GM12872 (cell line): ENCODE measurements around the gene ATP2B3.

Source experiments
- CTCF ChIP-seq: IDR thresholded peaks from 3 replicates; pipeline ENCODE4 v1.5.1; 2011; ENCODE audit warnings: low read depth, mild to moderate bottlenecking, low read length, moderate library complexity; ENCODE audit not compliant: insufficient read depth

Gene ATP2B3

GRCh38 chrX:153511784-153512500 lies 5.5 kb upstream of the ATP2B3 start:
- no peak for TF ChIP-seq CTCF

GRCh38 chrX:153512501-153512893 lies 4.9 kb upstream of the ATP2B3 start:
- TF ChIP-seq CTCF, result no peak

- TF ChIP-seq CTCF, result no peak
These were observed 4.2 kb upstream of the ATP2B3 start for GRCh38 chrX:153513265-153513664.

GRCh38 chrX:153514259-153514658 lies 3.2 kb upstream of the ATP2B3 start:
- no peak for TF ChIP-seq CTCF

GRCh38 chrX:153515435-153515834 lies 2.0 kb upstream of the ATP2B3 start:
- TF ChIP-seq CTCF, result no peak

GRCh38 chrX:153516073-153516472 lies 1.4 kb upstream of the ATP2B3 start:
- no peak for TF ChIP-seq CTCF

GRCh38 chrX:153517946-153518834 lies 748 bp downstream of the ATP2B3 start:
- no peak for TF ChIP-seq CTCF
